K562 (cell line): ENCODE data around the gene COL15A1.

Experiments used
- CTCF ChIP-seq, 3 experiments: IDR thresholded peaks in 2 of 3; conservative IDR thresholded peaks in 1 of 3; 2 replicates each; pipeline ENCODE4 v1.5.1; 2011 to 2012; ENCODE audit warnings: low read length in 3 of 3, mild to moderate bottlenecking in 3 of 3, control low read depth in 2 of 3, improper control_type of control experiment in 1 of 3, inconsistent platforms in 1 of 3, low read depth in 1 of 3, mixed read lengths in 1 of 3, moderate library complexity in 1 of 3; ENCODE audit not compliant: insufficient read depth in 2 of 3
- MAX ChIP-seq: sonication (generic); formaldehyde crosslinking; IDR thresholded peaks from 2 replicates; pipeline ENCODE4 v1.9.0; 2022; ENCODE audit warnings: mild to moderate bottlenecking, missing genetic modification reagents
- POLR2AphosphoS5 ChIP-seq: IDR thresholded peaks from 2 replicates; pipeline ENCODE4 v1.6.1; 2011; ENCODE audit warnings: mild to moderate bottlenecking, low read depth, low read length, moderate library complexity; ENCODE audit not compliant: control insufficient read depth, insufficient read depth
- RBFOX2 ChIP-seq: fragments of 200-400 bp; formaldehyde crosslinking; IDR thresholded peaks from 2 replicates; pipeline ENCODE4 v1.6.1; 2017; ENCODE audit warnings: low read depth, mild to moderate bottlenecking, low read length, moderate library complexity
- TF ChIP-seq, protein P1 (sequence below): sonication (generic); formaldehyde crosslinking; IDR thresholded peaks from 2 replicates; pipeline ENCODE4 v1.5.0; 2020; ENCODE audit warnings: missing genetic modification reagents

- TF ChIP-seq CTCF (IDR thresholded peaks at IDR 0.05 in 2 of 3, conservative IDR thresholded peaks at IDR 0.05 in 1 of 3; ENCODE audit: insufficient read depth in 2 of 3, low read depth in 1 of 3, low read length in 3 of 3) (no peak), POLR2AphosphoS5 (no peak), MAX (CRISPR knock-in tag) (no peak), RBFOX2 (no peak)
- TF ChIP-seq, protein P1, sequence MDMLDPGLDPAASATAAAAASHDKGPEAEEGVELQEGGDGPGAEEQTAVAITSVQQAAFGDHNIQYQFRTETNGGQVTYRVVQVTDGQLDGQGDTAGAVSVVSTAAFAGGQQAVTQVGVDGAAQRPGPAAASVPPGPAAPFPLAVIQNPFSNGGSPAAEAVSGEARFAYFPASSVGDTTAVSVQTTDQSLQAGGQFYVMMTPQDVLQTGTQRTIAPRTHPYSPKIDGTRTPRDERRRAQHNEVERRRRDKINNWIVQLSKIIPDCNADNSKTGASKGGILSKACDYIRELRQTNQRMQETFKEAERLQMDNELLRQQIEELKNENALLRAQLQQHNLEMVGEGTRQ (CRISPR knock-in tag): no peak
Measured at GRCh38 chr9:99055384-99055783, 111.7 kb downstream of the COL15A1 start.
